Measurements from ENCODE around the gene RAD51C. TPM values are rescaled to one million over a fixed set of nuclear protein-coding genes. Genes with fewer than 3 reads are reported as not detected.

Gene RAD51C
- total and polyA plus RNA-seq, 10 of the 15 experiments (the other 5 are each of a cell fraction or from before 2014, with no cell fraction given), result 59.6 to 267 (median 106) TPM

GRCh38 chr17:58679263-58680037 lies 13.0 kb upstream of the RAD51C start (continued):
- TF ChIP-seq ZNF622 (IDR thresholded peaks at IDR 0.05) (no peak), RCOR1 (conservative IDR thresholded peaks at IDR 0.05; ENCODE audit: low read depth, low read length) (0 out of 2 replicates have a peak, but pooled peaks have one; percentile 48), ZNF274 (IDR thresholded peaks at IDR 0.05; ENCODE audit: insufficient read depth, insufficient read length) (no peak), POLR2AphosphoS2 (IDR thresholded peaks at IDR 0.05; ENCODE audit: low read depth, low read length) (peak; percentile 100), ZZZ3 (IDR thresholded peaks at IDR 0.05; ENCODE audit: control insufficient read depth, insufficient read length, low read depth) (no peak), SRF (IDR thresholded peaks at IDR 0.05; ENCODE audit: low read depth in 2 of 2, low read length in 2 of 2) (peak in 1 of 2 experiments; percentile 73; a peak in 1 of 4 replicates), PML (IDR thresholded peaks at IDR 0.05; ENCODE audit: low read length) (peak; percentile 100), YY1 (IDR thresholded peaks at IDR 0.05; ENCODE audit: low read depth, low read length) (peak; percentile 84), IRF3 (IDR thresholded peaks at IDR 0.05) (no peak), ZNF592 (IDR thresholded peaks at IDR 0.05) (peak; percentile 4; the same call in 1 of the 2 replicates), SMC3 (IDR thresholded peaks at IDR 0.05; ENCODE audit: borderline replicate concordance, low read length) (no peak; the same call in 1 of the 2 replicates), TBL1XR1 (IDR thresholded peaks at IDR 0.05; ENCODE audit: low read depth, low read length) (peak; percentile 97; the same call in 1 of the 2 replicates), RAD21 (IDR thresholded peaks at IDR 0.05; ENCODE audit: insufficient read depth, low read depth, low read length) (no peak), E2F4 (IDR thresholded peaks at IDR 0.05; ENCODE audit: low read depth, low read length) (no peak), HCFC1 (IDR thresholded peaks at IDR 0.05; ENCODE audit: low read length) (peak; percentile 56), ZBTB33 (IDR thresholded peaks at IDR 0.05) (peak; percentile 89), POLR2AphosphoS5 (IDR thresholded peaks at IDR 0.05; ENCODE audit: low read length) (peak; percentile 100), BCL11A (IDR thresholded peaks at IDR 0.05; ENCODE audit: low read depth, low read length) (peak; percentile 99)

Data from GM12878 (cell line).